GM12865 (cell line): Measurements from ENCODE around the gene SDHC.
"Not testable (repeated sequence)": the region's sequence is repeated elsewhere in the genome, so short reads cannot be mapped to it uniquely, and the experiment has no call there.

Experiments
- DNase-seq: peaks from one replicate; pipeline ENCODE4 v3.0.0; 2010; ENCODE audit warnings: low read depth
- H3K4me3 ChIP-seq: 2 replicates; pipeline ENCODE4 v1.5.1; 2011; ENCODE audit warnings: mild to moderate bottlenecking, low read depth, low read length, control low read depth
- TF ChIP-seq, protein P1 (sequence below): IDR thresholded peaks from 2 replicates; pipeline ENCODE4 v1.5.1; 2011; ENCODE audit warnings: low read length, control low read depth, low read depth, inconsistent platforms; ENCODE audit not compliant: insufficient read depth; ENCODE audit errors: missing control alignments

Gene SDHC

DNA sequence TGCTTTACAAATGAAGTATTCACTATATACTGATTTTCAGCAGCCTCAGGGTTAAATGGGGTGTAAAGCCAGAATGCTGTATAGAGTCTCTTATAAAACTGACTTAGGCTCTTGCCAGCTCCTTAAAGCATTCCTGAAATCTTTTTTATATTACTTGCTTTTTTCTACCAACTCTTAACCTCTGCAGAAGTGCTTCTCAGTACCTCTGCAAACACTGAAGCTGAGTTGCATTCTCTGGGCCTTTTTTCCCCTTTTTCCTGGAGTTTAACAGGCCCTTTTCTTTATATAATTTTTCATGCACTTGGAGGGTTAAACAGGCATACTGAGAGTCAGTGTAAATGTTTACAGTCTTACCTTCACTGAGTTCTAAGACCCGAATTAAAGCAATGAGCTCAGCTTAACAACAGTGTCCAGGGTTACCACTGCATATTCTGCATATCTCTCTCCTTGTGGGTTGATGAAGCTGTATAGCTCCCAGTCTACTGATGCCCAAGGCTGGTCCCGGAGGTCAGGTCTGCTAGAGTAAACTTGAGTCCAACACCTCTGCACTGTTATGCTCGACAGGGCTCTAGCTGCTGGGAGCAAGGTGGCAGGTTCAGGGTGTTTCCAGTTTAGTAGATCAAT is 94.4 kb downstream of the SDHC start:
- no peak overlapping the region for H3K4me3 ChIP-seq
- no peak for DNase-seq
- TF ChIP-seq, protein P1, sequence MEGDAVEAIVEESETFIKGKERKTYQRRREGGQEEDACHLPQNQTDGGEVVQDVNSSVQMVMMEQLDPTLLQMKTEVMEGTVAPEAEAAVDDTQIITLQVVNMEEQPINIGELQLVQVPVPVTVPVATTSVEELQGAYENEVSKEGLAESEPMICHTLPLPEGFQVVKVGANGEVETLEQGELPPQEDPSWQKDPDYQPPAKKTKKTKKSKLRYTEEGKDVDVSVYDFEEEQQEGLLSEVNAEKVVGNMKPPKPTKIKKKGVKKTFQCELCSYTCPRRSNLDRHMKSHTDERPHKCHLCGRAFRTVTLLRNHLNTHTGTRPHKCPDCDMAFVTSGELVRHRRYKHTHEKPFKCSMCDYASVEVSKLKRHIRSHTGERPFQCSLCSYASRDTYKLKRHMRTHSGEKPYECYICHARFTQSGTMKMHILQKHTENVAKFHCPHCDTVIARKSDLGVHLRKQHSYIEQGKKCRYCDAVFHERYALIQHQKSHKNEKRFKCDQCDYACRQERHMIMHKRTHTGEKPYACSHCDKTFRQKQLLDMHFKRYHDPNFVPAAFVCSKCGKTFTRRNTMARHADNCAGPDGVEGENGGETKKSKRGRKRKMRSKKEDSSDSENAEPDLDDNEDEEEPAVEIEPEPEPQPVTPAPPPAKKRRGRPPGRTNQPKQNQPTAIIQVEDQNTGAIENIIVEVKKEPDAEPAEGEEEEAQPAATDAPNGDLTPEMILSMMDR, result no peak

DNA sequence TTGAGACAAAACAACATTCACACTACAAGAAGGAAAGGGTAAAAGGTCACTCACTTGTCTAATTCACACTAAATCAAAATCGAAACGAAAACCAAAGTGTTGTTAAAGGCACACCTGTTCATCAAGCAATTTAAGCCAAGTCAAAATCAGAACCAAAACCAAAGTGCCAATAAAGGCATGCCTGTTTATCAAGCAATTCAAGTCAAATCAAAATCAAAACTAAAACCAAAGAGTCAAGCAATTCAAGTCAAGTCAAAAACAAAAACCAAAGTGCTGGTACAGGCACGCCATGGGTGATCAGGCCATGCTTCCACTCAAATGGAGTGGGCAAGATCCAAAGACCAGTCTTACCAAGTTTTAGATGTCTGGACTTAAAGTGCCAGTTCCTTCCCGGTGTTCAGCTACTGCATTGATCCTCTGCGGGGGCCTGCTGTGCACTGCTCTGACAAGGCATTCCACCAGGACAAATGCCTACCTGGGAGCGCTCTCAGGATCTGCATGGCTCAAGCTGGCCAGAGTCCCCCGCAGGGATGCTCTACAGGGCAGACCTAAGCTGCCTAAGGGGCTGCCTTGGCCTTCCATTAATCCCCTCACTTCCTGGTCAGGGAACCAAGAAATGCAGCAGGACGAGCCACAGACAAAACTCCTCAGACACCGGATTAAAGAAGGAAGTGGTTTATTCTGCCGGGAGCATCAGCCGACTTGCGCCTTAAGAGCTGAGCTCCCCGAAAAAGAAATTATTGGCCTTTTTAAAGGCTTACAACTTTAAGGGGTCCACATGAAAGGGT is 95.9 kb downstream of the SDHC start:
- H3K4me3 ChIP-seq, result peak overlapping the region; percentile 22
- DNase-seq, result peak; percentile 49

DNA sequence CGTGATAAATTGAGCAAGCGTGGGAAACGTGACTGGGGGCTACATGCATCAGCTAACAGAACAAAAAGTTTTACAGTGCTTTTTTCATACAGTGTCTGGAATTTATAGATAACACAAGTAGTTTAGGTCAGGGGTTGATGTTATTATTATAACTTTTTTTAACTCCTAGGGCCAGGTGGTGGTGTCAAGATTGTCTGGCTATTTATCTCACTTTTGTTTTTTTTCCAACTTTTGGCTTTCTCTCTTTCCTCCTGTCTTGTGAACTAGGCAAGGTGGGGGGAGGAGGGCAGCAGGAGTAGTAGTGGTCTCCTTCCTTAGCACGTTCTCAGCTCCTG is 96.4 kb downstream of the SDHC start:
- not testable (repeated sequence) for DNase-seq, H3K4me3 ChIP-seq
